Gastroesophageal sphincter (tissue), 4 donors: ENCODE results near the gene NCLN. TPM values are rescaled to one million over a fixed set of nuclear protein-coding genes. Genes with fewer than 3 reads are reported as not detected.
A peak's percentile ranks its signal among the peaks of the same experiment; 100 is the strongest.

Source experiments
- ATAC-seq: fragments of 150-250 bp; one replicate; pipeline ENCODE4 v1.9.1; 2016; ENCODE audit warnings: mild to moderate bottlenecking, moderate library complexity
- H3K27ac ChIP-seq, 4 donors: fragments of 200-600 bp; sonication (generic) in 3 of 4; 1 replicate in 3 of 4; 2 replicates in 1 of 4; pipeline ENCODE4 v1.5.1; 2016 to 2019
- H3K27me3 ChIP-seq: fragments of 200-600 bp; sonication (generic); one replicate; pipeline ENCODE4 v1.5.1; 2019
- H3K36me3 ChIP-seq, 2 donors: fragments of 200-600 bp; sonication (generic); one replicate each; pipeline ENCODE4 v1.5.1; 2019; ENCODE audit warnings: control low read depth in 1 of 2
- H3K4me1 ChIP-seq, 3 donors: fragments of 200-600 bp; sonication (generic); 1 replicate in 2 of 3; 2 replicates in 1 of 3; pipeline ENCODE4 v1.5.1; 2016 to 2019; ENCODE audit warnings: control low read depth in 2 of 3
- H3K4me3 ChIP-seq, 2 donors: fragments of 200-600 bp; sonication (generic); one replicate each; pipeline ENCODE4 v1.5.1; 2019; ENCODE audit warnings: mild to moderate bottlenecking in 1 of 2, moderate library complexity in 1 of 2
- H3K9me3 ChIP-seq, 3 donors: fragments of 200-600 bp; sonication (generic); one replicate each; pipeline ENCODE4 v1.5.1; 2017 to 2019; ENCODE audit warnings: control low read depth in 2 of 3
- CTCF ChIP-seq, 4 experiments: fragments of 200-600 bp in 2 of 4; fragments of 450-650 bp in 2 of 4; sonication (generic) in 1 of 4; IDR thresholded peaks; one replicate each; pipeline ENCODE4 v1.5.1; 2017 to 2019; ENCODE audit warnings: antibody characterized with exemption in 4 of 4, mild to moderate bottlenecking in 2 of 4, moderate library complexity in 2 of 4
- EP300 ChIP-seq: sonication (generic); formaldehyde crosslinking; IDR thresholded peaks from one replicate; pipeline ENCODE4 v1.6.1; 2017; ENCODE audit warnings: antibody characterized with exemption, mild to moderate bottlenecking
- POLR2A ChIP-seq, 2 donors: fragments of 450-650 bp; IDR thresholded peaks; one replicate each; pipeline ENCODE4 v1.6.1; 2017; ENCODE audit warnings: antibody characterized with exemption in 2 of 2, mild to moderate bottlenecking in 2 of 2, moderate library complexity in 1 of 2
- POLR2AphosphoS5 ChIP-seq: sonication (generic); formaldehyde crosslinking; IDR thresholded peaks from one replicate; pipeline ENCODE4 v1.6.1; 2017; ENCODE audit warnings: antibody characterized with exemption
- WGBS, 2 donors: methylation state at CpG; one replicate each; pipeline ENCODE4 v1.1.5; 2018; ENCODE audit warnings: low coverage in 1 of 2; 5-methylcytosine and 5-hydroxymethylcytosine counted together
- total RNA-seq, 4 donors: library from RNA; depleted of rRNA; stranded (reverse); fragments of >200 nt; gene quantifications; one replicate each; pipeline ENCODE4 v1.1.0, GENCODE V29; 2016

NCLN gene
- total RNA-seq, 4 donors from 2014 or later = 18.0 to 42.3 (median 29.2) TPM

GRCh38 chr19:3178973-3179738, 6.6 kb upstream of the NCLN start:
- WGBS, 2 donors = no CpG with 5 or more reads among the region's 52 CpGs
- TF ChIP-seq EP300 = no peak
- no peaks in the 10 kb centered on the region for H3K9me3 ChIP-seq
- peak overlapping the region in 1 of 2 donors; percentile 31 for H3K4me3 ChIP-seq
- H3K27me3 ChIP-seq = no peaks in the 10 kb centered on the region
- peak overlapping the region in 3 of 4 donors; percentile 0 to 41 (median 14) for H3K27ac ChIP-seq
- no peaks in the 10 kb centered on the region for H3K4me1 ChIP-seq
- H3K36me3 ChIP-seq = no peaks in the 10 kb centered on the region
- no peak for ATAC-seq

- H3K4me1 ChIP-seq = peaks cover 0 to 4% (median 2%) of the 10 kb centered on the region in 3 donors
- TF ChIP-seq POLR2AphosphoS5 = no peak
- TF ChIP-seq POLR2A (IDR thresholded peaks at IDR 0.05) = no peak
- no peak for TF ChIP-seq CTCF (IDR thresholded peaks at IDR 0.05)
- TF ChIP-seq EP300 = no peak
- ATAC-seq = no peak
- no CpG with 5 or more reads among the region's 31 CpGs for WGBS, 2 donors
- H3K27me3 ChIP-seq = no peaks in the 10 kb centered on the region
- H3K4me3 ChIP-seq = peak overlapping the region in 1 of 2 donors; percentile 31
- H3K36me3 ChIP-seq = no peaks in the 10 kb centered on the region
- H3K9me3 ChIP-seq = no peaks in the 10 kb centered on the region
- no peak overlapping the region for H3K27ac ChIP-seq
Measured at GRCh38 chr19:3179739-3180293, 5.9 kb upstream of the NCLN start.

- 70 to 96% methylated on average over 4 to 8 of the region's 13 CpGs for WGBS, 2 donors
Measured at GRCh38 chr19:3183721-3184641, 1.7 kb upstream of the NCLN start.

GRCh38 chr19:3184847-3185460, 776 bp upstream of the NCLN start:
- 3 to 7% methylated on average over 13 to 14 of the region's 14 CpGs for WGBS, 2 donors
- ATAC-seq = peak; percentile 62
- Histone ChIP-seq H3K9me3 (no peaks in the 10 kb centered on the region), H3K4me3 (peak overlapping the region; percentile 87 to 94), H3K27me3 (no peaks in the 10 kb centered on the region), H3K4me1 (peaks cover 0 to 38% (median 22%) of the 10 kb centered on the region in 3 donors), H3K36me3 (peaks cover 0 to 10% of the 10 kb centered on the region in 2 donors), H3K27ac (peak overlapping the region in 3 of 4 donors; percentile 69 to 93 (median 85))
- TF ChIP-seq POLR2AphosphoS5 = no peak
- TF ChIP-seq EP300 = no peak
- TF ChIP-seq CTCF (IDR thresholded peaks at IDR 0.05) = no peak
- no peak for TF ChIP-seq POLR2A (IDR thresholded peaks at IDR 0.05)

More at GRCh38 chr19:3183721-3184641, 1.7 kb upstream of the NCLN start:
- H3K27me3 ChIP-seq = no peaks in the 10 kb centered on the region
- no peak overlapping the region for H3K27ac ChIP-seq
- peaks cover 0 to 5% of the 10 kb centered on the region in 2 donors for H3K36me3 ChIP-seq
- no peak overlapping the region for H3K4me3 ChIP-seq
- H3K4me1 ChIP-seq = peaks cover 0 to 37% (median 22%) of the 10 kb centered on the region in 3 donors
- no peaks in the 10 kb centered on the region for H3K9me3 ChIP-seq
- TF ChIP-seq CTCF (IDR thresholded peaks at IDR 0.05) = no peak
- no peak for TF ChIP-seq POLR2A (IDR thresholded peaks at IDR 0.05)
- TF ChIP-seq EP300 = no peak
- TF ChIP-seq POLR2AphosphoS5 = no peak
- ATAC-seq = no peak
